Adipocyte (in vitro differentiated cells): ENCODE results near the gene PLCL2.

ENCODE experiments used
- DNase-seq: peaks from one replicate; pipeline ENCODE4 v3.0.0-alpha.2; 2015; ENCODE audit warnings: low read depth
- H3K27me3 ChIP-seq: replicated peaks from 2 replicates; pipeline ENCODE4 v1.7.0; 2013; ENCODE audit warnings: mild to moderate bottlenecking, low read length, moderate library complexity; ENCODE audit not compliant: control insufficient read depth, insufficient read depth
- H3K36me3 ChIP-seq: 2 replicates; pipeline ENCODE4 v1.7.0; 2013; ENCODE audit warnings: low read length, mild to moderate bottlenecking, moderate library complexity; ENCODE audit not compliant: control insufficient read depth, insufficient read depth, severe bottlenecking
- H3K4me1 ChIP-seq: 2 replicates; pipeline ENCODE4 v1.7.0; 2013; ENCODE audit warnings: mild to moderate bottlenecking, low read length, moderate library complexity; ENCODE audit not compliant: control insufficient read depth, insufficient read depth
- H3K4me3 ChIP-seq: 2 replicates; pipeline ENCODE4 v1.7.0; 2013; ENCODE audit warnings: mild to moderate bottlenecking, low read length, moderate library complexity
- H3K9ac ChIP-seq: 2 replicates; pipeline ENCODE4 v1.7.0; 2013; ENCODE audit warnings: mild to moderate bottlenecking, low read length, moderate library complexity
- H3K9me3 ChIP-seq: 2 replicates; pipeline ENCODE4 v1.7.0; 2013; ENCODE audit warnings: mild to moderate bottlenecking, low read length, moderate library complexity; ENCODE audit not compliant: control insufficient read depth

PLCL2 gene

GRCh38 chr3:16884748-16885592, at the start of gene PLCL2:
TSS of gene PLCL2 (plus strand) at chr3:16884955. CDS start at chr3:16885040, 85 bp downstream.
- H3K9me3 ChIP-seq: no peaks in the 10 kb centered on the region
- DNase-seq: peak; percentile 72
- peak within 1 kb of the TSS; percentile 89 for H3K9ac ChIP-seq
- H3K4me3 ChIP-seq: peak within 1 kb of the TSS; percentile 96
- H3K4me1 ChIP-seq: peaks cover 64% of the 10 kb centered on the region
- H3K36me3 ChIP-seq: no peaks in the 10 kb centered on the region
- H3K27me3 ChIP-seq: no peaks in the 10 kb centered on the region

DNA sequence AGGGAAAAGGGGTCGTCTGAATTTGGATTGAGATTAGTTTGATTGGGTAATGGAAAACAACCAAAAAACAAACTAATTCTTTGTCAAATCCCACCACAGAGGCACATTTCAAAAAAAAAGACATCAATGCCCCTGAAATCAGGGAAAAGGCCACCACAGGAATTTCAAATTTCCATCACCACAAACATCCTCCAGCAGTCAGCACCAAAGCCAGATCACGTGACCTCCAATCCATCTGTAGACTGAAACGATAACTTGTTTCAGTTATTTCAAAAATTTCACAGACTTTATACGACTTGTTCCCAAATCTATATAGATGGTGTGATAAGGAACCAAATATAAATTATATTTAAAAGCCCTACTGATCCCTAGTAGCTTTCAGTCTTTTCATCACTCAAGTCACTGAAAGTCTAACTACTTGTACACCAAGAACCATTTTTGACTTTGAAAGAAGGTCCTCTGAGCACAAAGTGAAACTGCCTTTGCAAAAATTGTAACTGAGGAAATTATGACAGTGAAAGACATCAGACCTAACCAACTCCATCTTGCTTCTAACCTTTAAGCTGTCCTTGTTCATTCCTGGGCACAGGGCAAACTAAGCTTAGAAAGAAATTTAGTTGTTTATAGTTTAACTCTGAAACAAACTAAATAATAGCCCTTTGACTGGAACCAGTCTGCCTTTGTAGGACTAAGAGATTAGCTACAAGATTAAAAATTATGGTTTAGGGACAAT, 48.1 kb upstream of the PLCL2 start:
- Histone ChIP-seq H3K9ac (no peak overlapping the region), H3K4me3 (no peak overlapping the region), H3K36me3 (no peaks in the 10 kb centered on the region), H3K27me3 (no peaks in the 10 kb centered on the region), H3K9me3 (no peaks in the 10 kb centered on the region), H3K4me1 (peaks cover 5% of the 10 kb centered on the region)
- DNase-seq: peak; percentile 11

GRCh38 chr3:16837602-16838001, 47.2 kb upstream of the PLCL2 start:
- Histone ChIP-seq H3K4me1 (peaks cover 5% of the 10 kb centered on the region), H3K36me3 (no peaks in the 10 kb centered on the region), H3K9me3 (no peaks in the 10 kb centered on the region), H3K9ac (no peak overlapping the region), H3K27me3 (no peaks in the 10 kb centered on the region), H3K4me3 (no peak overlapping the region)
- no peak for DNase-seq

- no peak for DNase-seq
- H3K9me3 ChIP-seq: no peaks in the 10 kb centered on the region
- no peak overlapping the region for H3K4me3 ChIP-seq
- no peaks in the 10 kb centered on the region for H3K27me3 ChIP-seq
- peaks cover 5% of the 10 kb centered on the region for H3K4me1 ChIP-seq
- H3K36me3 ChIP-seq: no peaks in the 10 kb centered on the region
- no peak overlapping the region for H3K9ac ChIP-seq
Observed at GRCh38 chr3:16838561-16838960, 46.2 kb upstream of the PLCL2 start.

- Histone ChIP-seq H3K27me3 (no peaks in the 10 kb centered on the region), H3K4me1 (peaks cover 5% of the 10 kb centered on the region), H3K9ac (no peak overlapping the region), H3K4me3 (no peak overlapping the region), H3K9me3 (no peaks in the 10 kb centered on the region), H3K36me3 (no peaks in the 10 kb centered on the region)
- DNase-seq: no peak
Observed at GRCh38 chr3:16839271-16840100, 45.3 kb upstream of the PLCL2 start.

GRCh38 chr3:16840101-16840424, 44.7 kb upstream of the PLCL2 start:
- Histone ChIP-seq H3K9ac (no peak overlapping the region), H3K4me1 (peaks cover 11% of the 10 kb centered on the region), H3K4me3 (no peak overlapping the region), H3K36me3 (no peaks in the 10 kb centered on the region), H3K9me3 (no peaks in the 10 kb centered on the region), H3K27me3 (no peaks in the 10 kb centered on the region)
- no peak for DNase-seq

- Histone ChIP-seq H3K4me1 (peaks cover 13% of the 10 kb centered on the region), H3K9ac (no peak overlapping the region), H3K36me3 (no peaks in the 10 kb centered on the region), H3K9me3 (no peaks in the 10 kb centered on the region), H3K27me3 (no peaks in the 10 kb centered on the region), H3K4me3 (no peak overlapping the region)
- no peak for DNase-seq
Observed at GRCh38 chr3:16841041-16841753, 43.6 kb upstream of the PLCL2 start.

DNA sequence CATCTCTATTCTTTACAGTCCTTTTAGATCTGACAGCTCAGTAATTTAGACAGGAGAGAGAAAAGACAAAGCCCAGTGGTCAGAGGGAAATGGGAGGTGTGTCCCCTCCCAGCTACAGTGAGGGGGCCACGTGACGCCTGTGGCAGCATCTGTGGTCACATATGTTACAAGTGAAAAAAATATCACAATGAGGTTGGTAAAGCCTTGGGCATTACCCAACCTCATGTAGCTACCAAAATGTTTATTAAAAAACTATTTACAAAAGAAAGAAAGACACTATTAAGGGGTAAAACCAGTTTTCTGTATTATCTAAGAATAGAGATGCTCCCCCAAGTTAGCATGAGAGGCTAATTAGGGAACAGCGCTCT, 42.9 kb upstream of the PLCL2 start:
- DNase-seq: no peak
- Histone ChIP-seq H3K36me3 (no peaks in the 10 kb centered on the region), H3K9me3 (no peaks in the 10 kb centered on the region), H3K9ac (no peak overlapping the region), H3K27me3 (no peaks in the 10 kb centered on the region), H3K4me1 (peaks cover 13% of the 10 kb centered on the region), H3K4me3 (no peak overlapping the region)

DNA sequence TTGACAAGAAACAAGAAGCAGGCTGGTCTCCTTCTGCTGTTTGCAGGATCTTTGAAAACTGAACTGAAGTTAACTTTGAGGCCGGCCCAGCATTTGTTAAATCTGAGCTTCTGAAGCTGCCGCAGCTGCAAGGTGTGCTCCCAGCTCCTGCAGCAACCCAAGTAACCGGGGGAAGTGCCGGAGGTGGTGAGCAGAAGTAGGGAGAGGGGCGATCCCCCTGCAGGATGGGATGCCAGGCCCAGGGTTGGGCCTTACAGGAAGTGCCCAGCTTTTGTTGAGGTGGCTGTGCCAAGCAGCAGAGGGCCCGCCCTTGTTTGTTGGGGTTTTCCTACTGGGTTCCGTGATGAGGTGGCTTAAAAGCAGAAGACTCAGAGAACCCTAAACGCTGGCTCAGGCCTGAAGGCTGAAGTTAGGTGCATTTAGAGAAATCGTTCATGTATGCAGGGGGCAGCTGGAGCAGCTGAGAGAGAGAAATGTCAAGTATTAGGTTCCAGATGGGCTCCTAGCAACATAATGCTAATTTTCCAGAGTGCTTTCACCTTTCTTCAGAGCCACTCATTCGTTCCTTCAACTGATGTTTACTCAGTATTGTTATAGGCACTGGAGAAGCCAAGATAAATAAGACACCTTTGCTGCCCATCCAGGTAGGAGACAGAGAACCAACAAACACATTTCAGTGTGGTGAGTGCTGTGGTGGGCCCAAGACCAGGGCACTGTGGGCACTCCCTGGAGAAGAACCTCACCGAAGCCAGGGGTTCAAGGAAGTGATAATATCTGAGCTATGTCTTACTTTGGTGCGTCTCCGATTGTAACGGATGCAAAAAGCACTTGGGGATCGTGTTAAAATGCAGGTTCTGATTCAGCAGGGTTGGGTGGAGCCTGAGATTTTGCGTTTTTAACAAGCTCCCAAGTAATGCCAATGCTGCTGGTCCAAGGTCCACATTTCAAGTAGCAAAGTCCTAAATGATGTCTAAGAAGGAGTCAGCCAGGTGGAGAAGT, 42.2 kb upstream of the PLCL2 start:
- no peak for DNase-seq
- Histone ChIP-seq H3K9me3 (no peaks in the 10 kb centered on the region), H3K36me3 (no peaks in the 10 kb centered on the region), H3K9ac (no peak overlapping the region), H3K4me1 (peaks cover 13% of the 10 kb centered on the region), H3K27me3 (no peaks in the 10 kb centered on the region), H3K4me3 (no peak overlapping the region)

DNA sequence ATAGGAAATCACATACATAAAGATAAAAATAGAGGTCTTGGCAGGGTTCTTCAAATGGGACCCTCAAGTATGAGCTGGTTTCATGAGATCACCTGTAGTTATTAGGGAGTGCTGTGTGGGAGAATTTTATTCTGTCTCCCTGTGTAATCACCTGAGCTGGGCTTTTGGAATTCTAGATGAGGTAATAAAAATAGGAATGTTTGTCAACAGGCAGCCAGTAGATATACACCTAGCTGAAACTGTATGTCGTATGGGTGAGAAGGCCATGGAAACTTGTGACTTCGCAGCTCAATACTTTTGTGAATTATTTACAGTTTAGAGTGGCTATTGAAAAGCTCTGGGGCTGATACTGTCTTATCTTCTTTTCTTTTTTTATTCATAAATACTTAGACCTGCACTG, 40.5 kb upstream of the PLCL2 start:
- no peaks in the 10 kb centered on the region for H3K27me3 ChIP-seq
- no peak overlapping the region for H3K9ac ChIP-seq
- no peaks in the 10 kb centered on the region for H3K36me3 ChIP-seq
- peaks cover 8% of the 10 kb centered on the region for H3K4me1 ChIP-seq
- H3K4me3 ChIP-seq: no peak overlapping the region
- no peaks in the 10 kb centered on the region for H3K9me3 ChIP-seq
- DNase-seq: no peak
